SK-N-SH (cell line): ENCODE results near the gene NHERF2. TPM values are rescaled to one million over a fixed set of nuclear protein-coding genes. Genes with fewer than 3 reads are reported as not detected.

ENCODE experiments used
- CTCF ChIA-PET: fragments of 300-600, 350-600 bp; formaldehyde crosslinking; extraction: SDS; loops from one replicate; lab custom pipeline; 2021; lab: Yijun Ruan, JAX
- POLR2A ChIA-PET: fragments of 350-600 bp; sonication (Branson Sonifier 250); formaldehyde crosslinking; extraction: SDS; loops from one replicate; lab custom pipeline; 2020; ENCODE audit warnings: antibody characterized with exemption, inconsistent platforms; lab: Yijun Ruan, JAX
- DNase-seq: peaks from one replicate; pipeline ENCODE4 v3.0.0; 2012
- H2AFZ ChIP-seq: fragments of 200-600 bp; sonication (generic); 2 replicates; pipeline ENCODE4 v1.8.1; 2016; ENCODE audit warnings: antibody characterized with exemption, mild to moderate bottlenecking, low read depth
- H3F3A ChIP-seq: fragments of 200-600 bp; sonication (generic); replicated peaks from 2 replicates; pipeline ENCODE3; 2016; ENCODE audit warnings: antibody characterized with exemption, mild to moderate bottlenecking; ENCODE audit not compliant: insufficient read depth
- H3K27ac ChIP-seq, 2 experiments: fragments of 200-500 bp in 1 of 2; fragments of 200-600 bp in 1 of 2; sonication (Bioruptor generic) in 1 of 2; sonication (generic), shearing (Covaris generic) in 1 of 2; 2 replicates each; pipeline versions ENCODE4 v1.5.1 to v1.6.1; 2014 to 2016; ENCODE audit warnings: low read depth in 2 of 2, inconsistent platforms in 1 of 2, low read length in 1 of 2, mild to moderate bottlenecking in 1 of 2, mixed read lengths in 1 of 2
- H3K27me3 ChIP-seq: fragments of 200-600 bp; sonication (generic), shearing (Covaris generic); 2 replicates; pipeline ENCODE4 v1.6.1; 2016; ENCODE audit warnings: mixed run types; ENCODE audit not compliant: insufficient read depth
- H3K36me3 ChIP-seq, 2 experiments: fragments of 200-500 bp in 1 of 2; fragments of 200-600 bp in 1 of 2; sonication (Bioruptor generic) in 1 of 2; sonication (generic) in 1 of 2; replicated peaks in 1 of 2; 2 replicates each; pipeline versions ENCODE3 to v1.5.1; 2014 to 2016; ENCODE audit warnings: low read length in 1 of 2, mild to moderate bottlenecking in 1 of 2; ENCODE audit not compliant: insufficient read depth in 2 of 2, control insufficient read depth in 1 of 2
- H3K4me1 ChIP-seq, 2 experiments: fragments of 200-500 bp in 1 of 2; fragments of 200-600 bp in 1 of 2; sonication (Bioruptor generic) in 1 of 2; sonication (generic), shearing (Covaris generic) in 1 of 2; 2 replicates each; pipeline versions ENCODE4 v1.5.1 to v1.6.1; 2014 to 2016; ENCODE audit warnings: low read depth in 1 of 2, low read length in 1 of 2, mixed run types in 1 of 2; ENCODE audit not compliant: insufficient read depth in 2 of 2, control insufficient read depth in 1 of 2
- H3K4me2 ChIP-seq: fragments of 200-600 bp; sonication (generic), shearing (Covaris generic); 2 replicates; pipeline ENCODE4 v1.6.1; 2017; ENCODE audit warnings: mixed run types
- H3K4me3 ChIP-seq, 2 experiments: fragments of 200-500 bp in 1 of 2; fragments of 200-600 bp in 1 of 2; sonication (Bioruptor generic) in 1 of 2; sonication (generic), shearing (Covaris generic) in 1 of 2; 2 replicates each; pipeline versions ENCODE4 v1.5.1 to v1.8.1; 2014 to 2016; ENCODE audit warnings: low read depth in 2 of 2, inconsistent platforms in 1 of 2, low read length in 1 of 2, mild to moderate bottlenecking in 1 of 2, mixed read lengths in 1 of 2, moderate library complexity in 1 of 2
- H3K79me2 ChIP-seq: fragments of 200-600 bp; sonication (generic); 2 replicates; pipeline ENCODE4 v1.8.1; 2017; ENCODE audit warnings: mild to moderate bottlenecking; ENCODE audit not compliant: insufficient read depth
- H3K9ac ChIP-seq: fragments of 200-600 bp; sonication (generic); 2 replicates; pipeline ENCODE4 v1.6.1; 2017; ENCODE audit warnings: mixed run types
- H3K9me2 ChIP-seq: fragments of 200-600 bp; sonication (generic); 2 replicates; pipeline ENCODE4 v1.6.1; 2017; ENCODE audit warnings: mixed run types
- H3K9me3 ChIP-seq: fragments of 200-600 bp; sonication (generic); 2 replicates; pipeline ENCODE4 v1.6.1; 2017; ENCODE audit warnings: mixed run types, mild to moderate bottlenecking, moderate library complexity
- H4K20me1 ChIP-seq: fragments of 200-600 bp; sonication (generic); 2 replicates; pipeline ENCODE4 v1.6.1; 2017; ENCODE audit warnings: mild to moderate bottlenecking, mixed run types; ENCODE audit not compliant: insufficient read depth
- EP300 ChIP-seq, 2 experiments: IDR thresholded peaks; 2 replicates each; pipeline versions ENCODE4 v1.4.0 to v1.6.1; 2012; ENCODE audit warnings: borderline replicate concordance in 1 of 2, low read depth in 1 of 2, low read length in 1 of 2
- EZH2phosphoT487 ChIP-seq: fragments of 200-600 bp; sonication (generic); IDR thresholded peaks from 2 replicates; pipeline ENCODE4 v1.6.1; 2017; ENCODE audit warnings: low read depth, mixed run types, mild to moderate bottlenecking, antibody characterized with exemption, moderate library complexity, borderline replicate concordance
- FOSL2 ChIP-seq: IDR thresholded peaks from 2 replicates; pipeline ENCODE4 v1.4.0; 2012; ENCODE audit warnings: low read depth, mild to moderate bottlenecking, moderate library complexity, borderline replicate concordance
- FOXM1 ChIP-seq: IDR thresholded peaks from 2 replicates; pipeline ENCODE4 v1.4.0; 2012; ENCODE audit warnings: low read depth, mild to moderate bottlenecking
- GABPA ChIP-seq: IDR thresholded peaks from 2 replicates; pipeline ENCODE4 v1.4.0; 2012; ENCODE audit warnings: low read depth, mild to moderate bottlenecking
- GATA2 ChIP-seq: sonication (generic); formaldehyde crosslinking; IDR thresholded peaks from 2 replicates; pipeline ENCODE4 v1.5.0; 2020; ENCODE audit warnings: mild to moderate bottlenecking, missing genetic modification reagents
- JUND ChIP-seq: IDR thresholded peaks from 2 replicates; pipeline ENCODE4 v1.4.0; 2012
- MEF2A ChIP-seq: IDR thresholded peaks from 2 replicates; pipeline ENCODE4 v1.4.0; 2012; ENCODE audit warnings: low read depth, borderline replicate concordance
- MXI1 ChIP-seq: IDR thresholded peaks from 2 replicates; pipeline ENCODE4 v1.6.1; 2012; ENCODE audit warnings: mild to moderate bottlenecking, low read depth, low read length, improper control_type of control experiment
- NFIC ChIP-seq: IDR thresholded peaks from 2 replicates; pipeline ENCODE4 v1.4.0; 2012; ENCODE audit warnings: borderline replicate concordance
- POLR2AphosphoS5 ChIP-seq: IDR thresholded peaks from 2 replicates; pipeline ENCODE4 v1.6.1; 2012; ENCODE audit warnings: low read depth, low read length
- RAD21 ChIP-seq: IDR thresholded peaks from 2 replicates; pipeline ENCODE4 v1.6.1; 2012; ENCODE audit warnings: mild to moderate bottlenecking, low read length
- RFX5 ChIP-seq: IDR thresholded peaks from 2 replicates; pipeline ENCODE4 v1.6.1; 2012; ENCODE audit warnings: mild to moderate bottlenecking, improper control_type of control experiment, low read length
- SIN3A ChIP-seq: IDR thresholded peaks from 2 replicates; pipeline ENCODE4 v1.6.1; 2012; ENCODE audit warnings: low read depth, mild to moderate bottlenecking, low read length, moderate library complexity, borderline replicate concordance
- TEAD4 ChIP-seq: IDR thresholded peaks from 2 replicates; pipeline ENCODE4 v1.4.0; 2012; ENCODE audit warnings: mild to moderate bottlenecking, borderline replicate concordance; ENCODE audit not compliant: insufficient read depth
- YY1 ChIP-seq: IDR thresholded peaks from 2 replicates; pipeline ENCODE4 v1.4.0; 2012; ENCODE audit warnings: low read depth, mild to moderate bottlenecking
- WGBS: methylation state at CpG from one replicate; pipeline ENCODE4 v1.1.6; 2017; ENCODE audit warnings: low lambda C conversion rate; 5-methylcytosine and 5-hydroxymethylcytosine counted together
- polyA plus RNA-seq, 3 experiments: library from polyadenylated mRNA; depleted of rRNA; stranded (reverse); fragments of >200 nt; gene quantifications; 2 replicates each; pipeline ENCODE4 v1.2.3, GENCODE V29; 2012
- TF ChIP-seq, protein P1 (sequence below): fragments of 150-350 bp; IDR thresholded peaks from 2 replicates; pipeline ENCODE4 v1.6.1; 2017; ENCODE audit warnings: antibody characterized with exemption, low read length, low read depth, borderline replicate concordance
- TF ChIP-seq, protein P2 (sequence below): IDR thresholded peaks from 2 replicates; pipeline ENCODE4 v1.4.0; 2012; ENCODE audit warnings: low read depth
- TF ChIP-seq, protein P3 (sequence below): IDR thresholded peaks from 2 replicates; pipeline ENCODE4 v1.4.0; 2012; ENCODE audit warnings: low read depth, borderline replicate concordance
- TF ChIP-seq, protein P4 (sequence below): fragments of 200-600 bp; sonication (generic); IDR thresholded peaks from 2 replicates; pipeline ENCODE4 v1.6.1; 2017; ENCODE audit warnings: antibody characterized with exemption, mild to moderate bottlenecking, moderate library complexity

The NHERF2 gene
- polyA plus RNA-seq, 1 of the 3 experiments (the other 2 are of a cell fraction): 53.8 TPM

DNA sequence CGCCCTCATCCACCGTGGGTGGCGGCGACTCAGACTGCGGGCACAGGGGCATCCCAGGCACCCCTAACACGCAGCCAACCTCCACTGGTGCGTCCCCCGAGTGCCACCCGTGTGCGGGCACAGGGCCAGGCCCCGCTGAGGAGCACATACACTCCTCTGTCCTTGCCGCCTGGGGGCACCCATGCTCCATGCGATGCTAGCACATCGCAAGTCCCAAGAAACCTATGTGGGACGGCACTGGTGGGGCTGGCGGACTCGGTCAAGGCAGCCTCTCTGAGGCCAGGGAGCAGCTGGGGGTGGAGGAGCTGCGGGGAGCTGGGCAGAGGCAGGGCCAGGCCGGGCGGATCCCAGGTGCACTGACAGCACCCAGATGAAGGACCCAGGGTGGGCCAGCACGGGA is 21.1 kb upstream of the NHERF2 start:
- H3K9me2 ChIP-seq: no peaks in the 10 kb centered on the region
- no peak overlapping the region for H2AFZ ChIP-seq
- peak overlapping the region in 1 of 2 experiments; percentile 25; a peak in 1 of 4 replicates for H3K27ac ChIP-seq
- POLR2A ChIA-PET: interaction anchor here (0.9 kb wide), 1 partner anchor 41 kb away, joined by 4 read pairs; the partner anchor contains the start of gene RPS2
- TF ChIP-seq, protein P1, sequence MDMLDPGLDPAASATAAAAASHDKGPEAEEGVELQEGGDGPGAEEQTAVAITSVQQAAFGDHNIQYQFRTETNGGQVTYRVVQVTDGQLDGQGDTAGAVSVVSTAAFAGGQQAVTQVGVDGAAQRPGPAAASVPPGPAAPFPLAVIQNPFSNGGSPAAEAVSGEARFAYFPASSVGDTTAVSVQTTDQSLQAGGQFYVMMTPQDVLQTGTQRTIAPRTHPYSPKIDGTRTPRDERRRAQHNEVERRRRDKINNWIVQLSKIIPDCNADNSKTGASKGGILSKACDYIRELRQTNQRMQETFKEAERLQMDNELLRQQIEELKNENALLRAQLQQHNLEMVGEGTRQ: no peak
- TF ChIP-seq FOSL2 (no peak), POLR2AphosphoS5 (no peak), FOXM1 (no peak), SIN3A (no peak), GATA2 (CRISPR knock-in tag) (no peak), RAD21 (no peak), RFX5 (no peak), MXI1 (no peak), TEAD4 (no peak), MEF2A (no peak), EP300 (IDR thresholded peaks at IDR 0.05; ENCODE audit: borderline replicate concordance in 1 of 2, low read depth in 1 of 2, low read length in 1 of 2) (no peak), NFIC (no peak), GABPA (no peak), EZH2phosphoT487 (no peak), YY1 (no peak), JUND (no peak)
- TF ChIP-seq, protein P2, sequence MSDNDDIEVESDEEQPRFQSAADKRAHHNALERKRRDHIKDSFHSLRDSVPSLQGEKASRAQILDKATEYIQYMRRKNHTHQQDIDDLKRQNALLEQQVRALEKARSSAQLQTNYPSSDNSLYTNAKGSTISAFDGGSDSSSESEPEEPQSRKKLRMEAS: no peak
- TF ChIP-seq, protein P3, sequence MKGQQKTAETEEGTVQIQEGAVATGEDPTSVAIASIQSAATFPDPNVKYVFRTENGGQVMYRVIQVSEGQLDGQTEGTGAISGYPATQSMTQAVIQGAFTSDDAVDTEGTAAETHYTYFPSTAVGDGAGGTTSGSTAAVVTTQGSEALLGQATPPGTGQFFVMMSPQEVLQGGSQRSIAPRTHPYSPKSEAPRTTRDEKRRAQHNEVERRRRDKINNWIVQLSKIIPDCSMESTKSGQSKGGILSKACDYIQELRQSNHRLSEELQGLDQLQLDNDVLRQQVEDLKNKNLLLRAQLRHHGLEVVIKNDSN: no peak
- TF ChIP-seq, protein P4, sequence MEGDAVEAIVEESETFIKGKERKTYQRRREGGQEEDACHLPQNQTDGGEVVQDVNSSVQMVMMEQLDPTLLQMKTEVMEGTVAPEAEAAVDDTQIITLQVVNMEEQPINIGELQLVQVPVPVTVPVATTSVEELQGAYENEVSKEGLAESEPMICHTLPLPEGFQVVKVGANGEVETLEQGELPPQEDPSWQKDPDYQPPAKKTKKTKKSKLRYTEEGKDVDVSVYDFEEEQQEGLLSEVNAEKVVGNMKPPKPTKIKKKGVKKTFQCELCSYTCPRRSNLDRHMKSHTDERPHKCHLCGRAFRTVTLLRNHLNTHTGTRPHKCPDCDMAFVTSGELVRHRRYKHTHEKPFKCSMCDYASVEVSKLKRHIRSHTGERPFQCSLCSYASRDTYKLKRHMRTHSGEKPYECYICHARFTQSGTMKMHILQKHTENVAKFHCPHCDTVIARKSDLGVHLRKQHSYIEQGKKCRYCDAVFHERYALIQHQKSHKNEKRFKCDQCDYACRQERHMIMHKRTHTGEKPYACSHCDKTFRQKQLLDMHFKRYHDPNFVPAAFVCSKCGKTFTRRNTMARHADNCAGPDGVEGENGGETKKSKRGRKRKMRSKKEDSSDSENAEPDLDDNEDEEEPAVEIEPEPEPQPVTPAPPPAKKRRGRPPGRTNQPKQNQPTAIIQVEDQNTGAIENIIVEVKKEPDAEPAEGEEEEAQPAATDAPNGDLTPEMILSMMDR: no peak
- peaks cover 24 to 60% of the 10 kb centered on the region in 2 experiments; a peak in 3 of 4 replicates for H3K4me1 ChIP-seq
- H3K79me2 ChIP-seq: peaks cover 85% of the 10 kb centered on the region
- 83% methylated on average over 16 of the region's 21 CpGs for WGBS
- no peak overlapping the region for H3K4me2 ChIP-seq
- CTCF ChIA-PET: interaction anchor here (2.9 to 4.1 kb wide), 5 partner anchors 16 to 148 kb away, joined by 19 to 108 read pairs (median 26); partner anchors contain the start of genes GFER, NOXO1, NTHL1 and SYNGR3
- H3K36me3 ChIP-seq: peaks cover 3 to 35% of the 10 kb centered on the region in 2 experiments
- H3K9me3 ChIP-seq: no peaks in the 10 kb centered on the region
- H3K9ac ChIP-seq: no peak overlapping the region
- H3K27me3 ChIP-seq: no peaks in the 10 kb centered on the region
- H3K4me3 ChIP-seq: no peak overlapping the region; a peak in 1 of 4 replicates
- no peak for DNase-seq
- peaks cover 15% of the 10 kb centered on the region for H3F3A ChIP-seq
- H4K20me1 ChIP-seq: peaks cover 73% of the 10 kb centered on the region
